ENCODE results near the gene PRR36.

DNA sequence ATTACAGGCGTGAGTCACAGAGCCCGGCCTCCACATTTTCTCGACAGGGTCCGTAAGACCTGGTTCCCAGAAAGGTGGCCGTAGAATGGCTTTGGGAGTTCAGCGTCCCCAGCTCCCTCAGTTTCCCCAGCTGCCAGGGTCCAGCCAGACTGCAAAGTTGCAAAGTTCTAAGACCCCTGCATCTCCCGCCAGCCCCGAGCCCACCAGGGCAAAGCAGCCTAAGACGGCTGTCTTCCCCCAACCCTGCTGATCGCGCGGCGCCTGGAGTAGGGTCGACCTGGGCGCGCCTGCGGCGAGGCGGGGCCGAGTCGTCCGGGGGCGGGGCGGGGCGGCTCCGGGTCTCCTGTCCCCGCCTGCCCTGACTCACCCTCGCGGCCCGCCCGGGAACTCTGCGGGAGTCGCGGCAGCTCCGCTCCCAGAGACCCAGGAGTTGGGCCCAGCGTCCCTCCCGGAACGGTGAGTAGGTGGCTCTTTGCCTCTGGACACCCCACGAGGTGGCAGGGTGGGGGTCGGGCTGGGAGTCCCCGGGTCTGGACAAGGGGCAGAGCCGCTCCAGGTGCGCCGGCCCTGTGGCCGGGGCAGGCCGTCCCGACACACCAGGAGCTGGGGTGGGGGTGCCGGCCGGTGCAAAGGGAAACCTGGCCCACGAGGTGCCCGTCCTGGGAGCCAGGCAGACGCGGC, 14.1 kb upstream of the PRR36 start, which contains the start of gene LRRC8E:
- TF ChIP-seq, protein P1, sequence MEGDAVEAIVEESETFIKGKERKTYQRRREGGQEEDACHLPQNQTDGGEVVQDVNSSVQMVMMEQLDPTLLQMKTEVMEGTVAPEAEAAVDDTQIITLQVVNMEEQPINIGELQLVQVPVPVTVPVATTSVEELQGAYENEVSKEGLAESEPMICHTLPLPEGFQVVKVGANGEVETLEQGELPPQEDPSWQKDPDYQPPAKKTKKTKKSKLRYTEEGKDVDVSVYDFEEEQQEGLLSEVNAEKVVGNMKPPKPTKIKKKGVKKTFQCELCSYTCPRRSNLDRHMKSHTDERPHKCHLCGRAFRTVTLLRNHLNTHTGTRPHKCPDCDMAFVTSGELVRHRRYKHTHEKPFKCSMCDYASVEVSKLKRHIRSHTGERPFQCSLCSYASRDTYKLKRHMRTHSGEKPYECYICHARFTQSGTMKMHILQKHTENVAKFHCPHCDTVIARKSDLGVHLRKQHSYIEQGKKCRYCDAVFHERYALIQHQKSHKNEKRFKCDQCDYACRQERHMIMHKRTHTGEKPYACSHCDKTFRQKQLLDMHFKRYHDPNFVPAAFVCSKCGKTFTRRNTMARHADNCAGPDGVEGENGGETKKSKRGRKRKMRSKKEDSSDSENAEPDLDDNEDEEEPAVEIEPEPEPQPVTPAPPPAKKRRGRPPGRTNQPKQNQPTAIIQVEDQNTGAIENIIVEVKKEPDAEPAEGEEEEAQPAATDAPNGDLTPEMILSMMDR (IDR thresholded peaks at IDR 0.05), result no peak
- peak; percentile 30 for TF ChIP-seq POLR2A (IDR thresholded peaks at IDR 0.05)
- TF ChIP-seq EP300 (IDR thresholded peaks at IDR 0.05; ENCODE audit: low read depth), result no peak
- TF ChIP-seq POLR2AphosphoS5 (IDR thresholded peaks at IDR 0.05), result no peak
